ENCODE measurements around the gene VWA7.

VWA7 gene

DNA sequence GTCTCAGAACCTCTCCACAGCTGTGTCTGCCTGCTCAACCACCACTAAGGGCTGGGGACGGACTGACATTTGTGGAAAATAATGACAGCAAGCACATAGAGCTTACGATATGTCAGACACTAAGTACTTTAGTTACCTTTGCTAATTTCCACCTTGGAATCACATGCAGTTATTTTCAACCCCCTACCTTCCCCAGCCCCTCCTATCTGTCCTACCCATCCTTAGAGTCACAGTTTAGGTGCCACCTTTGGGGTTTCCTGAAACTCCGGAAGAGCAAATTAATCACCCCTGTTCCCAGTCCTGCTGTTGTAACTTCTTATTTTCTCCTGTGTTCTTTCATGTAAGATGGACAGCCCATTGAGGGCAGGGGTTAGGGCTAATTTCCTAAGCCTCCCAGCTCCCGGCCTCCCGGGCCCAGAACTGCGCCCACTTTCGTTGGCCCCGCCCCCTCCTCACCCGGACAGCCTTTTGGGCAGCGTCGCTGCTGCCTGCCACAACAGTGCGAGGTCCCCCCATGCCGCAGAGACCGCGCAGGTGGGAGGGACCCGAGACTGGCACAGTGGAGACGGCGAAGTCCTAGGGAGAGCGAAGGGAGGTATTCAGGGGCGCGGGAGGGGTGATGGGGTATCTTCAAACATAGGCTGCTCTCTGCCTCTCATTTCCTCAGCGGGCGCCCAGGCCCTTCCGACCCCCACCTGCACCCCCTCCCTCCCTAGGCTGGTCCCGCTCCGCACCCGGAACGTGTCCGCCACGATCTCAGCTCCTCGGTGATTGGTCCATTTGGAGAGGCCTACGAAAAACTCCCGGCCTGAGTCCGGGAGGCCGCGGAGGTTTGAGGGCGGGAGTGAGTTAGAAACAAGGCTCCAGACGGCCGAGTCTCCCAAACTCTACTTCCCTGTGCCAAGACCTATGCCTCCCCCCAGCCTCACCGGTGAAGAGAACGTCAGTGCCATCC is 49.1 kb downstream of the VWA7 start:
- H3K79me1 ChIP-seq (ENCODE audit: low read depth, low read length): peaks cover 7% of the 10 kb centered on the region
- no peak overlapping the region for H2BK120ac ChIP-seq (ENCODE audit: low read depth, low read length)
- H4K91ac ChIP-seq (ENCODE audit: low read depth, low read length, poor library complexity): no peak overlapping the region
- H3K14ac ChIP-seq (ENCODE audit: low read length): no peak overlapping the region
- H3K36me3 ChIP-seq (replicated peaks in 1 of 2; ENCODE audit: control insufficient read depth in 2 of 2, insufficient read depth in 2 of 2, low read length in 2 of 2): peaks cover 48 to 73% of the 10 kb centered on the region in 2 donors
- no peak for DNase-seq (ENCODE audit: low spot score)
- no peaks in the 10 kb centered on the region for H3K9me3 ChIP-seq (replicated peaks in 1 of 2; ENCODE audit: control insufficient read depth in 2 of 2, insufficient read depth in 1 of 2, low read depth in 1 of 2, low read length in 2 of 2)
- H3K27ac ChIP-seq (replicated peaks; ENCODE audit: low read length): no peak overlapping the region
- peak overlapping the region in 1 of 2 donors; percentile 83 for H3K4me3 ChIP-seq (ENCODE audit: low read length in 2 of 2)
- H3K18ac ChIP-seq (ENCODE audit: low read length): no peak overlapping the region
- peaks cover 9 to 13% of the 10 kb centered on the region in 2 donors for H3K4me1 ChIP-seq (ENCODE audit: control insufficient read depth in 2 of 2, insufficient read depth in 1 of 2, low read depth in 1 of 2, low read length in 2 of 2)
- no peak overlapping the region for H3K4ac ChIP-seq (ENCODE audit: low read length)
- no peak overlapping the region for H3K9ac ChIP-seq (ENCODE audit: low read depth, low read length, poor library complexity)
- no peak overlapping the region for H2BK12ac ChIP-seq (ENCODE audit: low read length)
- H2AK5ac ChIP-seq (ENCODE audit: low read depth, low read length): peak overlapping the region; percentile 36
- no peak overlapping the region for H2BK15ac ChIP-seq (ENCODE audit: low read length)
- H2AFZ ChIP-seq (ENCODE audit: low read length): no peak overlapping the region
- H3K4me2 ChIP-seq (ENCODE audit: insufficient read depth, low read length, poor library complexity, severe bottlenecking): no peak overlapping the region
- peak overlapping the region; percentile 92 for H3K23ac ChIP-seq (ENCODE audit: low read depth, low read length, poor library complexity)
- WGBS, 2 donors (ENCODE audit: extremely low coverage in 2 of 2, insufficient read length in 2 of 2, insufficient replicate concordance in 1 of 2): no CpG with 5 or more reads among the region's 41 CpGs
- H2BK5ac ChIP-seq (ENCODE audit: low read length): peak overlapping the region; percentile 85
- peak overlapping the region; percentile 53 for H4K8ac ChIP-seq (ENCODE audit: low read depth, low read length)
- H3K27me3 ChIP-seq (ENCODE audit: control insufficient read depth in 3 of 3, insufficient read depth in 3 of 3, low read depth in 1 of 3, low read length in 3 of 3): no peaks in the 10 kb centered on the region

DNA sequence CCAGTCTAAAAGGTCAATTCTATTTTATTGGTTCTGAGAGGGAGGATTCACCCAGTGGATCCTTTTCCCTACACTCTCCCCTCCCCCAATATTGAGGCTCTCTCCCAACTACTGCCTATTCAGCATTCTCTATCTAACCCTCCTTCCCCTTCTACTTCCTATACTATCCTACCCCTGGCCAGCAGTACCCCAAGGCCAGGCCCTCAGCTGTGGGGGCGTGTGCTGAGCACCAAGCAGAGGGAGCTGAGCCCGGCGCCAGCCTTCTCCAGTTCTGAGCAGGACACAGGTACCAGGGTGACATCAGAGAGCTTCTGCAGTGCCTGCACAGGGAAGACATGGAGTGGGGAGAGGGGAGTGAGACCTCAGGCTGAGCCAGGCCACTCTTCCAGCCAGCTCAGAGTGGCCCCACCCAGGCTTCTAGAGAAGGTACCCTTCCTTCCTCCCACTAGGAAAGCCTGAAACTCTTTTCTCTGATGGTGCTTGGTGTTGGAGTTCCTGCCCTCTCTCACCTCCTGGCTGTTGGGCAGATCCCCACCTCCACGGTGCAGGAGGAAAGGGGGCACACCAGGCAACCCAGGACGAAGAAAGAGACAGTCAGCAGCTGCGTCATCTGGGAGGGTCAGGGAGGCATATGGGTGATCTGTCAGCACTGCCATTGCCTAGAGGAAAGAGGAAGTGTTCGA is 50.0 kb downstream of the VWA7 start:
- Histone ChIP-seq H2BK12ac (ENCODE audit: low read length) (no peak overlapping the region), H3K27me3 (ENCODE audit: control insufficient read depth in 3 of 3, insufficient read depth in 3 of 3, low read depth in 1 of 3, low read length in 3 of 3) (no peaks in the 10 kb centered on the region), H3K4me2 (ENCODE audit: insufficient read depth, low read length, poor library complexity, severe bottlenecking) (no peak overlapping the region), H3K79me1 (ENCODE audit: low read depth, low read length) (peaks cover 7% of the 10 kb centered on the region), H4K91ac (ENCODE audit: low read depth, low read length, poor library complexity) (no peak overlapping the region), H3K9me3 (replicated peaks in 1 of 2; ENCODE audit: control insufficient read depth in 2 of 2, insufficient read depth in 1 of 2, low read depth in 1 of 2, low read length in 2 of 2) (no peaks in the 10 kb centered on the region), H3K9ac (ENCODE audit: low read depth, low read length, poor library complexity) (no peak overlapping the region), H3K4ac (ENCODE audit: low read length) (no peak overlapping the region), H3K4me3 (ENCODE audit: low read length in 2 of 2) (no peak overlapping the region), H2BK15ac (ENCODE audit: low read length) (no peak overlapping the region), H3K23ac (ENCODE audit: low read depth, low read length, poor library complexity) (no peak overlapping the region), H2AFZ (ENCODE audit: low read length) (no peak overlapping the region), H3K36me3 (replicated peaks in 1 of 2; ENCODE audit: control insufficient read depth in 2 of 2, insufficient read depth in 2 of 2, low read length in 2 of 2) (peaks cover 46 to 66% of the 10 kb centered on the region in 2 donors), H3K27ac (replicated peaks; ENCODE audit: low read length) (no peak overlapping the region), H2BK120ac (ENCODE audit: low read depth, low read length) (no peak overlapping the region), H2BK5ac (ENCODE audit: low read length) (no peak overlapping the region), H3K18ac (ENCODE audit: low read length) (no peak overlapping the region), H4K8ac (ENCODE audit: low read depth, low read length) (no peak overlapping the region), H3K14ac (ENCODE audit: low read length) (no peak overlapping the region), H2AK5ac (ENCODE audit: low read depth, low read length) (no peak overlapping the region), H3K4me1 (ENCODE audit: control insufficient read depth in 2 of 2, insufficient read depth in 1 of 2, low read depth in 1 of 2, low read length in 2 of 2) (peaks cover 9 to 13% of the 10 kb centered on the region in 2 donors)
- no CpG with 5 or more reads among the region's 7 CpGs for WGBS, 2 donors (ENCODE audit: extremely low coverage in 2 of 2, insufficient read length in 2 of 2, insufficient replicate concordance in 1 of 2)
- DNase-seq (ENCODE audit: low spot score): no peak

DNA sequence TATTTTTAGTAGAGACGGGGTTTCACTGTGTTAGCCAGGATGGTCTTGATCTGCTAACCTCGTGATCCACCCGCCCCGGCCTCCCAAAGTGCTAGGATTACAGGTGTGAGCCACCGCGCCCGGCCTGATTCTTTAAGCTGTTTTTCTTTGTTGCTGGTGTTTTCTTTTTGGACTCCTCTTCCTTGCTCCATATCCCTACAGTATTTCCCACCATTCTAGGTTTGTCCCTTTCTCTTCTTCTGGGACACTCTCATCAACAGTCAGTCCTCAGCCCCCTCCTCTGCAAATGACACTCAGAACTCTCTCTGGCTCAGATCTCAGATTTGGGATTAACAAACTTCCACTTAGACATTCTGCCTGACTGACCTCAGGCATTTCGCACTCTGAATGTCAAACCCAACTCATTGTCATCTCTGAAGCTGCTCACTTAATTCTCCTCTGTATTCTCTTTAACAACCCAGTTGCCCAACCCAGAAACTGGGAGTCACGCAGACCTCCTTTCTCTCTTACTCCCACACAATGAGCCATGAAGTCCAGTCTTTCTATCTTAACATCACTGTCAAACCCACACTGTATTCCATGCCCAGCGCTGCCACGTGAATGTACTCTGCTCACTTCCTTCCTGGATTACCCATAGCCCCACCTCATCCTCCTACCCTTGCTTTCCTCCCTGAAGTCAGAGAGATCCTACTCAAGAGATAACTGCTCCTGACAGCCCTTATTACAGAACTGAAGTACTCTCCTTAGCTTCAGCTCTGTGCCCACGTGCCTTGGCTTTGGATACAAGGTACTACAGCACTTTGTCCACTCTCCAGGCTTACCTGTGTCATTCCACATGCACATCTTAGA is 51.4 kb downstream of the VWA7 start:
- peaks cover 7 to 10% of the 10 kb centered on the region in 2 donors for H3K4me1 ChIP-seq (ENCODE audit: control insufficient read depth in 2 of 2, insufficient read depth in 1 of 2, low read depth in 1 of 2, low read length in 2 of 2)
- no peak overlapping the region for H4K8ac ChIP-seq (ENCODE audit: low read depth, low read length)
- H3K9me3 ChIP-seq (replicated peaks in 1 of 2; ENCODE audit: control insufficient read depth in 2 of 2, insufficient read depth in 1 of 2, low read depth in 1 of 2, low read length in 2 of 2): no peaks in the 10 kb centered on the region
- H4K91ac ChIP-seq (ENCODE audit: low read depth, low read length, poor library complexity): no peak overlapping the region
- DNase-seq (ENCODE audit: low spot score): no peak
- no peak overlapping the region for H2BK5ac ChIP-seq (ENCODE audit: low read length)
- no peak overlapping the region for H3K27ac ChIP-seq (replicated peaks; ENCODE audit: low read length)
- no peak overlapping the region for H3K4ac ChIP-seq (ENCODE audit: low read length)
- peaks cover 7% of the 10 kb centered on the region for H3K79me1 ChIP-seq (ENCODE audit: low read depth, low read length)
- H2AFZ ChIP-seq (ENCODE audit: low read length): no peak overlapping the region
- H3K36me3 ChIP-seq (replicated peaks in 1 of 2; ENCODE audit: control insufficient read depth in 2 of 2, insufficient read depth in 2 of 2, low read length in 2 of 2): peaks cover 35 to 51% of the 10 kb centered on the region in 2 donors
- no peak overlapping the region for H3K4me2 ChIP-seq (ENCODE audit: insufficient read depth, low read length, poor library complexity, severe bottlenecking)
- H3K27me3 ChIP-seq (ENCODE audit: control insufficient read depth in 3 of 3, insufficient read depth in 3 of 3, low read depth in 1 of 3, low read length in 3 of 3): no peaks in the 10 kb centered on the region
- H2BK120ac ChIP-seq (ENCODE audit: low read depth, low read length): no peak overlapping the region
- H3K14ac ChIP-seq (ENCODE audit: low read length): no peak overlapping the region
- no peak overlapping the region for H2BK12ac ChIP-seq (ENCODE audit: low read length)
- H3K18ac ChIP-seq (ENCODE audit: low read length): no peak overlapping the region
- no CpG with 5 or more reads among the region's 12 CpGs for WGBS, 2 donors (ENCODE audit: extremely low coverage in 2 of 2, insufficient read length in 2 of 2, insufficient replicate concordance in 1 of 2)
- H3K23ac ChIP-seq (ENCODE audit: low read depth, low read length, poor library complexity): no peak overlapping the region
- no peak overlapping the region for H3K4me3 ChIP-seq (ENCODE audit: low read length in 2 of 2)
- no peak overlapping the region for H3K9ac ChIP-seq (ENCODE audit: low read depth, low read length, poor library complexity)
- no peak overlapping the region for H2AK5ac ChIP-seq (ENCODE audit: low read depth, low read length)
- no peak overlapping the region for H2BK15ac ChIP-seq (ENCODE audit: low read length)
